Tibial nerve (tissue), 4 donors: ENCODE measurements around the gene LRIT1. TPM values are rescaled to one million over a fixed set of nuclear protein-coding genes. Genes with fewer than 3 reads are reported as not detected.

Experiments used
- DNase-seq, 2 donors: peaks; one replicate each; pipeline ENCODE4 v3.0.0-alpha.2; 2019; ENCODE audit warnings: low spot score in 2 of 2
- H3K27ac ChIP-seq, 4 donors: fragments of 200-600 bp; sonication (generic) in 3 of 4; one replicate each; pipeline ENCODE4 v1.5.1; 2017 to 2019; ENCODE audit warnings: mild to moderate bottlenecking in 1 of 4
- H3K27me3 ChIP-seq, 2 donors: fragments of 200-600 bp; sonication (generic) in 1 of 2; one replicate each; pipeline versions ENCODE4 v1.5.1 to v1.6.0; 2017 to 2019
- H3K36me3 ChIP-seq, 3 donors: fragments of 200-600 bp; sonication (generic); one replicate each; pipeline ENCODE4 v1.5.1; 2018 to 2019
- H3K4me1 ChIP-seq, 4 donors: fragments of 200-600 bp; sonication (generic) in 3 of 4; one replicate each; pipeline ENCODE4 v1.5.1; 2017 to 2019
- H3K4me3 ChIP-seq, 4 donors: fragments of 200-600 bp; sonication (generic) in 3 of 4; one replicate each; pipeline ENCODE4 v1.5.1; 2017 to 2019; ENCODE audit warnings: mild to moderate bottlenecking in 1 of 4, moderate library complexity in 1 of 4
- H3K9me3 ChIP-seq, 4 donors: fragments of 200-600 bp; sonication (generic) in 3 of 4; one replicate each; pipeline ENCODE4 v1.5.1; 2017 to 2019
- EP300 ChIP-seq, 2 donors: sonication (generic); formaldehyde crosslinking; IDR thresholded peaks; one replicate each; pipeline ENCODE4 v1.6.1; 2017; ENCODE audit warnings: antibody characterized with exemption in 2 of 2, mild to moderate bottlenecking in 1 of 2
- POLR2A ChIP-seq, 2 donors: fragments of 450-650 bp; IDR thresholded peaks; one replicate each; pipeline ENCODE4 v1.6.1; 2017; ENCODE audit warnings: antibody characterized with exemption in 2 of 2, mild to moderate bottlenecking in 2 of 2, moderate library complexity in 2 of 2
- WGBS, 2 donors: methylation state at CpG; one replicate each; pipeline ENCODE4 v1.1.5; 2018; 5-methylcytosine and 5-hydroxymethylcytosine counted together
- total RNA-seq, 4 donors: library from RNA; depleted of rRNA; stranded (reverse); fragments of >200 nt; gene quantifications; one replicate each; pipeline ENCODE4 v1.1.0, GENCODE V29; 2016
- TF ChIP-seq, protein P1 (sequence below), 5 experiments: fragments of 200-600 bp in 3 of 5; fragments of 450-650 bp in 2 of 5; sonication (generic) in 3 of 5; IDR thresholded peaks; one replicate each; pipeline ENCODE4 v1.5.1; 2016 to 2019; ENCODE audit warnings: antibody characterized with exemption in 5 of 5, mild to moderate bottlenecking in 3 of 5, moderate library complexity in 2 of 5

LRIT1 gene
- total RNA-seq, 4 donors from 2014 or later = not detected

DNA sequence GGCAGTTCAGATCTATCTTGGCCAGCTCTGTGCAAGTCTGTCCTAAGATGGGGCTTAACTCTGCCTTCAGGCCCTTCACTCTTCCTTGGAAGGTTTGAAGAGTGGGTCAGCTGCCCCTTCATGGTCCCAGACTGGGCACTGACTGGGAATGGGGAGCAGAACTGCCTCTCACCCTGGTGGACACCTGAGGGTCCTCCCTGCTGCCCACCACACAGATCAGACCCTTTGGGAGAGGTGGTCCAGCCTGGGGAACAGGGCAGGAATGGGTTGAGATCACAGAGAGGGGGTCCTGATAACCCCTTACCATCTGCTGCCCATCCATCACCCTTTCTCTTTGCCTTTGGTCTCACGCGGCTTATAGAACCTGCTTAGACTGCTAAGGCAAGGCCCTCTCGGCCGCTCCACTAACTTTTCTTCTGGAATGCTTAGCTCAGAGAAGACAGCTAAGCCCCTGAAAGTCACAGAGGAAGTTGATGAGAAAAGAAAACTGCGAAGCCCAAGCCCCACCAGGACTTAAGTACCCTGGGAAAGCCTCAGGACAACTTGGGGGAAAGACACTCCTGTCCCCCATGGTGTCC, 47.4 kb downstream of the LRIT1 start:
- Histone ChIP-seq H3K4me3 (peak overlapping the region; percentile 25 to 57 (median 38)), H3K4me1 (peaks cover 0 to 19% (median 7%) of the 10 kb centered on the region in 4 donors), H3K27me3 (peaks cover 0 to 38% of the 10 kb centered on the region in 2 donors), H3K9me3 (no peaks in the 10 kb centered on the region), H3K36me3 (no peaks in the 10 kb centered on the region), H3K27ac (no peak overlapping the region)
- TF ChIP-seq POLR2A (IDR thresholded peaks at IDR 0.05) (no peak), EP300 (IDR thresholded peaks at IDR 0.05) (no peak)
- TF ChIP-seq, protein P1, sequence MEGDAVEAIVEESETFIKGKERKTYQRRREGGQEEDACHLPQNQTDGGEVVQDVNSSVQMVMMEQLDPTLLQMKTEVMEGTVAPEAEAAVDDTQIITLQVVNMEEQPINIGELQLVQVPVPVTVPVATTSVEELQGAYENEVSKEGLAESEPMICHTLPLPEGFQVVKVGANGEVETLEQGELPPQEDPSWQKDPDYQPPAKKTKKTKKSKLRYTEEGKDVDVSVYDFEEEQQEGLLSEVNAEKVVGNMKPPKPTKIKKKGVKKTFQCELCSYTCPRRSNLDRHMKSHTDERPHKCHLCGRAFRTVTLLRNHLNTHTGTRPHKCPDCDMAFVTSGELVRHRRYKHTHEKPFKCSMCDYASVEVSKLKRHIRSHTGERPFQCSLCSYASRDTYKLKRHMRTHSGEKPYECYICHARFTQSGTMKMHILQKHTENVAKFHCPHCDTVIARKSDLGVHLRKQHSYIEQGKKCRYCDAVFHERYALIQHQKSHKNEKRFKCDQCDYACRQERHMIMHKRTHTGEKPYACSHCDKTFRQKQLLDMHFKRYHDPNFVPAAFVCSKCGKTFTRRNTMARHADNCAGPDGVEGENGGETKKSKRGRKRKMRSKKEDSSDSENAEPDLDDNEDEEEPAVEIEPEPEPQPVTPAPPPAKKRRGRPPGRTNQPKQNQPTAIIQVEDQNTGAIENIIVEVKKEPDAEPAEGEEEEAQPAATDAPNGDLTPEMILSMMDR (IDR thresholded peaks at IDR 0.05) = no peak
- no peak for DNase-seq
- WGBS, 2 donors = 25 to 36% methylated on average over 5 of the region's 5 CpGs

DNA sequence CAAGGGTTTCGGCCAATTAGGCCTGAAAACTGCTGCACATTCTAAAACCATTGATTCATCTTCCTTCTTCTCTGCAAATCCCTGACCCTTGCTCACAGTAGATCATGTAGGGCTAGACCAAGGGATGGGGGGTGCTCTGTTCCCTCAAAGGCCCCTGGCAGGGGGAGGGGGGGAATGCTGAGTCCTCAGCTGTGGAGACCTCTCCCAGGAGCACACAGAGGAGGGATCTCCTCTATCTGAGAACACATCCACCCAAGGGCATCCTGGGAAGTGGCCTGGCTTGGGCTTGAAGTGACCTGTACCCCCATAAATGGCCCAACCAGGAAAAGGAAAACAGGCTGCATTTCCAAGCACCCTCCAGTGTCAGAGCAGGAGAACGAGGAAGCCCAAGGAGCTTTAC, 48.0 kb downstream of the LRIT1 start:
- TF ChIP-seq POLR2A (IDR thresholded peaks at IDR 0.05) = no peak
- TF ChIP-seq, protein P1 (IDR thresholded peaks at IDR 0.05) = no peak
- no peak for TF ChIP-seq EP300 (IDR thresholded peaks at IDR 0.05)
- no peak overlapping the region for H3K27ac ChIP-seq
- no peak for DNase-seq
- WGBS, 2 donors = 97 to 100% methylated on average over 2 of the region's 2 CpGs
- H3K9me3 ChIP-seq = no peaks in the 10 kb centered on the region
- peaks cover 0 to 38% of the 10 kb centered on the region in 2 donors for H3K27me3 ChIP-seq
- peaks cover 0 to 19% (median 7%) of the 10 kb centered on the region in 4 donors for H3K4me1 ChIP-seq
- H3K36me3 ChIP-seq = no peaks in the 10 kb centered on the region
- H3K4me3 ChIP-seq = no peak overlapping the region

DNA sequence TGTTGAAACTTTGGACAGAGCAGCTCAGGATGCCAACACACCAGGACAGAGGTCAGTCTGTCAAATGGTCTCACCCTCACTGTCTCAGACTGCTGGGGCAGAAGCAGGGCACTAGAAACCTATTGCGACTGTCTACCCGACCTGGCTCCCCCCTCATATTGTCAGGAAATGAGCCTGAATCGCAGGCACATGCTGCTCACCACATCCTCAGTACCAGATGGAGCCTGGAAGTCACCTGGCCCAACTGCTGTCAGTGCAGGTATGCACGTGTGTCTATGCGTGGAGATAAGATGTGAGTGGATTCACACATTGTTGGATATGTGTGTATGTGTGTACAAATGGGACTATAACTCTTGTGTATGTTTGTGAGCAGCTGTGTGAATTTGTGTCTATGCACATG, 50.2 kb downstream of the LRIT1 start:
- TF ChIP-seq, protein P1 (IDR thresholded peaks at IDR 0.05) = no peak
- TF ChIP-seq EP300 (IDR thresholded peaks at IDR 0.05) (no peak), POLR2A (IDR thresholded peaks at IDR 0.05) (no peak)
- Histone ChIP-seq H3K4me1 (peaks cover 0 to 19% (median 7%) of the 10 kb centered on the region in 4 donors), H3K27me3 (peaks cover 0 to 27% of the 10 kb centered on the region in 2 donors), H3K27ac (no peak overlapping the region), H3K4me3 (no peak overlapping the region), H3K36me3 (no peaks in the 10 kb centered on the region), H3K9me3 (no peaks in the 10 kb centered on the region)
- 74 to 90% methylated on average over 5 of the region's 5 CpGs for WGBS, 2 donors
- no peak for DNase-seq

DNA sequence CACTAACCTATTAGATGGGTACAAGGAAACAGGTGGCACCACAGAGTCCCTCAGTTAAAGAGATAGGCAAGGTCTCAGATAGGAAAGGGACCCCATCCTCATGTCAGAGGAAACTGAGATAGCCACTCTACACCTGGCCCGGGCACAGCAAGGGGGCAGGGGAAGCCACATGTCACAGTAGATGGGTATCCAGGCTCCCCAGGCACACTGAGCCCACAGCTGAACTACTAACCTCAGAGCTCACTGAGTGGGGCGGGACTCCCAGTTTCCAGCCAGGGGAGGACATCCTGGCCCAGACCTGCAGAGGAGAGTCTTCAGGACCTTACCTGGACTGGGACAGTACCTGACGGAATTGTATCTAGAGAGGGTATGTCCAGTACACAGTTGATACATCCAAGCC, 50.7 kb downstream of the LRIT1 start:
- WGBS, 2 donors = 85 to 93% methylated on average over 3 of the region's 3 CpGs
- peaks cover 0 to 23% of the 10 kb centered on the region in 2 donors for H3K27me3 ChIP-seq
- no peaks in the 10 kb centered on the region for H3K9me3 ChIP-seq
- DNase-seq = no peak
- TF ChIP-seq, protein P1 (IDR thresholded peaks at IDR 0.05) = no peak
- TF ChIP-seq EP300 (IDR thresholded peaks at IDR 0.05) = no peak
- TF ChIP-seq POLR2A (IDR thresholded peaks at IDR 0.05) = no peak
- no peaks in the 10 kb centered on the region for H3K36me3 ChIP-seq
- no peak overlapping the region for H3K27ac ChIP-seq
- no peak overlapping the region for H3K4me3 ChIP-seq
- peaks cover 0 to 19% (median 7%) of the 10 kb centered on the region in 4 donors for H3K4me1 ChIP-seq

DNA sequence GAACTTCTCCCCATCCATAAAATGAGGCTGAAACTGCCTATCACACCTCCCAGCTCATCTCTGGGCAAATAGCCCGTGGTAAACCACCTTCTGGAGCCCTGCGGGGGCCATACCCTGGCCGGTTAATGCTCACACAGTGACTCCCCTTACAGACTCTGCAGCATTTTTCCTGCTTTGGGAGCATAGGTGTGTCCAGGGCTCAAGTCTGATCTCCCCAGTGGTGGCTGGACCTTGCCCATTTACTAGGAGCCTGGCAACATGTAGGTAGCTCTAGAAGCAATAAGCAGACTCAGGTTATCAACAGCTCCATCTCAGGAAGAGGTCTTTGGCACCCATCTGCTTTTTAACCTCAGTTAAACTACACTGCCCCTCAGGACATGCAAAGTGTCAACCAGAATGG, 52.5 kb downstream of the LRIT1 start:
- Histone ChIP-seq H3K27me3 (peaks cover 0 to 6% of the 10 kb centered on the region in 2 donors), H3K36me3 (no peaks in the 10 kb centered on the region), H3K27ac (no peak overlapping the region), H3K4me3 (no peak overlapping the region), H3K4me1 (peaks cover 0 to under 1% (median 0%) of the 10 kb centered on the region in 4 donors), H3K9me3 (no peaks in the 10 kb centered on the region)
- TF ChIP-seq POLR2A (IDR thresholded peaks at IDR 0.05) (no peak), EP300 (IDR thresholded peaks at IDR 0.05) (no peak)
- TF ChIP-seq, protein P1 (IDR thresholded peaks at IDR 0.05) = no peak
- no peak for DNase-seq
- 52 to 85% methylated on average over 3 of the region's 3 CpGs for whole genome bisulfite sequencing, 2 donors
